B cell (primary cell): ENCODE measurements around the gene EID2B.

Source experiments
- EZH2 ChIP-seq: IDR thresholded peaks from 2 replicates; pipeline ENCODE4 v1.6.1; 2012; ENCODE audit warnings: borderline replicate concordance, low read depth, mild to moderate bottlenecking, moderate library complexity, low read length; ENCODE audit not compliant: insufficient read depth, poor library complexity, severe bottlenecking
- TF ChIP-seq, protein P1 (sequence below): fragments of 200-600 bp; IDR thresholded peaks from one replicate; pipeline ENCODE4 v1.8.0; 2022; ENCODE audit warnings: antibody characterized with exemption, mild to moderate bottlenecking

DNA sequence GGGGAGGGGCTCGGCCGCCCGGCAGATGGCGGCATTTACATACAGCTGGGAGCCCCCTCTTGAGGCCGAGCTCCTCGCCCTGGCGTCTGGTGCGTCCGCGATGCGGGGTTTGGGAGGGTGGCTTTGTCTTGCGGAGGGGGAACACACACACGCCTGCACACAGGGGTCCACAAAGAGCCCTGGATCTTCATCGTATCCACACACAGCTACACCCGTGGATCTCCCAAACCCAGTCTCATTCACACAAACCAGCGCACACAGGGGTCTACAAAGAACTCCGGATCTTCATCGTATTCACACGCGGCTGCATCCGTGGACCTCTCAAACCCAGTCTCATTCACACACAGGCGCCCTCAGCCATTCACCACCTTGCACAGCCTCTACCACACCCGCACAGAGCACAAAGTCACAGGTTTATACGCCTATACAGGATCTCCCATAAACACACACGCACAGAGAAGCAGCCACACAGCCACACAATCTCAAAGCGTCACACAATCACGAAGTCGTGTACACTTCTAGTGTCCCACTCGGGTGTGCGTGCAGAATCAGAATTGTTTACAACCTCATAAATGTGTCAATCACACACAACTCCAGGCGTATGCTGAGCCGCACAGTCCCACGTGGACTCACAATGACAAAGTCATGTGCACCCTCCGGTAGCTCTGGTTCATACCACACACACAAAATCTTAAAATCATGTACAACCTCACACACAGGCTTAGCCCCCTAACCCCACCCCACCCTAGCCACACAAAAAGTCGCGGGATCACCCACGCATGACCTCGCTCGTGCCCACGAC is 34.5 kb downstream of the EID2B start:
- TF ChIP-seq, protein P1, sequence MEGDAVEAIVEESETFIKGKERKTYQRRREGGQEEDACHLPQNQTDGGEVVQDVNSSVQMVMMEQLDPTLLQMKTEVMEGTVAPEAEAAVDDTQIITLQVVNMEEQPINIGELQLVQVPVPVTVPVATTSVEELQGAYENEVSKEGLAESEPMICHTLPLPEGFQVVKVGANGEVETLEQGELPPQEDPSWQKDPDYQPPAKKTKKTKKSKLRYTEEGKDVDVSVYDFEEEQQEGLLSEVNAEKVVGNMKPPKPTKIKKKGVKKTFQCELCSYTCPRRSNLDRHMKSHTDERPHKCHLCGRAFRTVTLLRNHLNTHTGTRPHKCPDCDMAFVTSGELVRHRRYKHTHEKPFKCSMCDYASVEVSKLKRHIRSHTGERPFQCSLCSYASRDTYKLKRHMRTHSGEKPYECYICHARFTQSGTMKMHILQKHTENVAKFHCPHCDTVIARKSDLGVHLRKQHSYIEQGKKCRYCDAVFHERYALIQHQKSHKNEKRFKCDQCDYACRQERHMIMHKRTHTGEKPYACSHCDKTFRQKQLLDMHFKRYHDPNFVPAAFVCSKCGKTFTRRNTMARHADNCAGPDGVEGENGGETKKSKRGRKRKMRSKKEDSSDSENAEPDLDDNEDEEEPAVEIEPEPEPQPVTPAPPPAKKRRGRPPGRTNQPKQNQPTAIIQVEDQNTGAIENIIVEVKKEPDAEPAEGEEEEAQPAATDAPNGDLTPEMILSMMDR = peak; percentile 17
- TF ChIP-seq EZH2 = no peak
